HG02623 (cell line): ENCODE results near the gene WWTR1.
A peak's percentile ranks its signal among the peaks of the same experiment; 100 is the strongest.

Experiments
- ATAC-seq: cut with Tn5 transposase; IDR thresholded peaks from one replicate; pipeline ENCODE4 v1.9.1; 2021; ENCODE audit warnings: moderate library complexity; ENCODE audit not compliant: unreplicated experiment

The WWTR1 gene

DNA sequence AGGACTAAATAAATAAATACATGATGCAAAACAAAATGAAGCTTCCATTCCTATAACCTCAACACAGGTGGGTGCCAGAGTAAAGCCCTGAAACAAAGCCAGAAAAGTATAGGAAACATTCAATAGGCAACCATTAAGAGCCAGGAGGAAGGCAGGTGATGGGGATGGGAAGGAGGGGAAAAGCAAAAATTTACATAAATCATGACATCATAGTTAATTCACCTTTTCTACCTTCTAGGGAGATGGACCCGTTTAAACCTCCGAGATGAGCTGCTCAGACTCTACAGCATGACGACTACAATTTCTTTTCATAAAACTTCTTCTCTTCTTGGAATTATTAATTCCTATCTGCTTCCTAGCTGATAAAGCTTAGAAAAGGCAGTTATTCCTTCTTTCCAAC lies 155.4 kb downstream of the WWTR1 start:
- ATAC-seq, result no peak

DNA sequence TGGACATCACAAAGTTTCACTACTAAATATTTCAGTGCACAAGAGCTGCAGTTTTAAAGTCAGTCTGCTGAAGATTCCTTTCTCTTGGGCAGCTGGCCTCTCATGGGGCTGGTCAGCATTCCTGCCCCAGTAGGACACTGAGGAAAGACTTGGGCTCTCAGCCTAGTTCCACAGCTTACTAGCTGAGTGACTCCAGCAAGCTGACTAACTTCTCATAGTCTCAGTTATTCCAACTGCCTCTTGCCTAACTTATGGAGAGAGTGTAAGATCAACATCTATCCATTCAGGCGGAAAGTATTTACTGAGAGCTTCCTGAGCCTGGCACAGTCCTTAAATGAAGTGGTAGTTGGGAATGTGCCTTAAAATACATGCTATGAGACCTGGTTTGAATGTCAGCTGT lies 156.3 kb downstream of the WWTR1 start:
- ATAC-seq, result no peak

DNA sequence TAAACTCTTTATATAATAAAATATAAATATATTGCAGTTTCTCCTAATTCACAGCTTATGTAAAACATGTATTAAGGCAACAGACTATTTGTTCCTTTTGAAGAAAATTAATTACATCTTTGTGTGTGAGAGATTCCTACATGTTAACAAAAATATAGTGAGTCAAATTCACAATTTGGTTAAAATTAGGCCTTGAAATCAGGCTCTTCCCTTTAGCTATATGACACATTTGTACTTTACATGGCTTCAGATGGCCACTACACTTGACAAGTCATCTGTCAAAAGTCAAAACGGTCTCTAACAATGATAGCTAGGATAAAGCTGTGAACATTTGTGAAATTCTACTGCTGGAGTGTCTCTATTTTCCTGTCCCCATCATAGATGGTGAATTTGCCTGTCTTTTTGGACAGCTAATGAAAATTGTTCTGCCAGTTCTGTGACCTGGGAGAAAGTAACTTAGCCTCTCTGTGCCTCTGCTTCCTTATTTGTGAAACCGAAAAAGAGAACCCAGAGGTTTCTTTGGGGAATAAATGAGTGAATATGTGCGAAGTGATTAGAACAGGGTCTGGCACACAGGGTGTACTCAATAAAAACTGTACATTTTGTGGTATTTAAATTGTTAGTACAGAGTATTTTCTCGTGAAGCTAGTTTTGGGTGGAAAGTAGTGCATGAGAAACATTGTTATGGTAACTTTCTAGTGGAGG lies 159.7 kb downstream of the WWTR1 start:
- no peak for ATAC-seq

DNA sequence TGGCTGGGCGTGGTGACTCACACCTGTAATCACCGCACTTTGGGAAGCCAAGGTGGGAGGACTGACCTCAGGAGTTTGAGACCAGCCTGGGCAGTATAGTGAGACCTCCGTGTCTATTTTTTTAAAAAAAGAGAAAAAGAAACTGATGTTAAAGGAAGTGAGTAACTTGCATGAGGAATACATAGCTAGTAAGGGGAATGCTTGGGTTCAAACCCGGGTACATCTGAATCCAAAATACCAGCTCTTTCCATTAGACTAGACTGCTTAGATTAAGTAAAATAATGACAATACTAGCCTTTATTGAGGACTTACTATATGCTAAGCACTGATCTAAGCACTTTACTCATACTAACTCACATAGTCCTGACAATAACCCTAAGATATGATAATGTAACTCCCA lies 160.9 kb downstream of the WWTR1 start:
- ATAC-seq, result no peak

DNA sequence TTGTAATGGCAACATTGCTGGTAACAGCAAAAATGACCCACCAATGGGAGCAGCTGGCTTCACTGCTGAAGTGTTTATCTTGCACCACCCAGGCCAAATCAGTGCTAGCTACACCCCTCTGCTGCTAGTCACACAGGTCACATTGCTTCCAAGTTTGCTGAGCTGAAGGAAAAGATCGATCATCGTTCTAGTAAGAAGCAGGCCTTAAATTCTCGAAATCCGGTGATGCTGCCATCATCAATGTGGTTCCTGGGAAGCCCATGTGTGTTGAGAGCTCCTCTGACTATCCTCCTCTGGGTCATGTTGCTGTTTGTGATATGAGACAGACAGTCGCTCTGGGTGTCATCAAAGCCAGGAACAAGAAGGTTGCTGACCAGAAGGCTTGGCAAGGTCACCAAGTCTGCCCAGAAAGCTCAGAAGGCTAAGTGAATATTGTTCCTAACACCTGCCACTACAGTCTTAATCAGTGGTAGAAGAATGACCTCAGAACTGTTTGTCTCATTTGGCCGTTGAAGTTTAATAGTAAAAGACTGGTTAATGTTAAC lies 162.2 kb downstream of the WWTR1 start:
- no peak for ATAC-seq

DNA sequence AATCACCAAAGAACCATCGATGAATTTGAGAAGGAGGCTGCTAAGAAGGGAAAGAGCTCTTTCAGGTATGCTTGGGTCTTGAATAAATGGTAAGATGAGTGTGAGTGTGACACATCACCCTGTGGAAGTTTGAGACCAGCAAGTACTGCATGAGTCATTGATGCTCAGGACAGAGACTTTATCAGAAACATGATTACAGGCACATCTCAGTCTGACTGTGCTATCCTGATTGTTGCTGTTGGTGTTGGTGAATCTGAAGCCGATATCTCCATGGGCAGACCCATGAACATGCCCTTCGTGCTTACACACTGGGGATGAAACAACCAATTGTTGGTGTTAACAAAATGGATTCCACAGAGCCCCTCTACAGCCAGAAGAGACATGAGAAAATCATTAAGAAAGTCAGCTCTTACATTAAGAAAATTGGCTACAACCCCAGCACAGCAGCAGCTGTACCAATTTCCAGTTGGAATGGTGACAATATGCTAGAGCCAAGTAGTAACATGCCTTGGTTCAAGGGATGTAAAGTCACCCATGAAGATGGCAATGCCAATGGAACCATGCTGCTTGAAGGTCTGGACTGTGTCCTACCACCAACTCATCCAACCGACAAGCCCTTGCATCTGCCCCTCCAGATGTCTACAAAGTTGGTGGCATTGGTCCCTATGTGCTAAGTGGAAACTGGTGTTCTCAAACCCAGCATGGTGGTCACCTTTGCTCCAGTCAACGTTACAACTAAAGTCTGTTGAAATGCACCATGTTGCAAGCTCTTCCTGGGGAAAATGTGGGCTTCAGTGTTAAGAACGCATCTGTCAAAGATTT lies 162.9 kb downstream of the WWTR1 start:
- ATAC-seq, result no peak

DNA sequence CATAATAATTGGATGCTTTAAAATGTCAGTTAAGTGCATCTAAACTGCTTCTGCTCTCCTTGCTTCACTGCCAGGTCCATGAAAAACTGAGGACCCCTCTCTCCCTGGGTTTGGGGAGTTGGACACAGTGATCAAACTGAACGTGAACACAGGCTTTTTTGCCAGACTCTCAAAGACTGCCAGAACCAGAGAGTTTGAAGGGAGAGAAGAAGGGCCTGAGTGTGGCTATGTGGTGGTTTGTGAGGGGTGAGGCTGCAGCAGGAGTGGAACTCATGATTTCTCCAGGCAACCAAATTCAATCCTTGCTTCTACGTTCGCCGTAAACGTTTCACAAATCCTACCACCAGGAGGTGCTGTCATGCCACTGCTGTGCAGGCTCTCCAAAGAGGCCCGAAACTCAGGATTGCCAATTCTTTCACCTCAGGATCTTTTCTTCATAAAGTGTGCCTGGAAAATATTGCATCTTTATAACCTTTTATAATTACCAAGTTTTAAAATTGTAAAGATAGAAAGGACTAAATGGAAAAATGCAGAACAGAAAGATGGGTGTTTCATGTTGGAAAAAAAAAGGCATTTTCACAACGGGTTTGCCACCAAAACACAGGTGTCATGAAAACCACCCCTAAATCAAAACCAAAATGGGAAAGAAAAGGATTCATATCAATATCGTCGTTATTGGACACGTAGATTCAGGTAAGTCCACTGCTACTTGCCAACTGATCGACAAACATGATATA lies 163.6 kb downstream of the WWTR1 start:
- no peak for ATAC-seq

DNA sequence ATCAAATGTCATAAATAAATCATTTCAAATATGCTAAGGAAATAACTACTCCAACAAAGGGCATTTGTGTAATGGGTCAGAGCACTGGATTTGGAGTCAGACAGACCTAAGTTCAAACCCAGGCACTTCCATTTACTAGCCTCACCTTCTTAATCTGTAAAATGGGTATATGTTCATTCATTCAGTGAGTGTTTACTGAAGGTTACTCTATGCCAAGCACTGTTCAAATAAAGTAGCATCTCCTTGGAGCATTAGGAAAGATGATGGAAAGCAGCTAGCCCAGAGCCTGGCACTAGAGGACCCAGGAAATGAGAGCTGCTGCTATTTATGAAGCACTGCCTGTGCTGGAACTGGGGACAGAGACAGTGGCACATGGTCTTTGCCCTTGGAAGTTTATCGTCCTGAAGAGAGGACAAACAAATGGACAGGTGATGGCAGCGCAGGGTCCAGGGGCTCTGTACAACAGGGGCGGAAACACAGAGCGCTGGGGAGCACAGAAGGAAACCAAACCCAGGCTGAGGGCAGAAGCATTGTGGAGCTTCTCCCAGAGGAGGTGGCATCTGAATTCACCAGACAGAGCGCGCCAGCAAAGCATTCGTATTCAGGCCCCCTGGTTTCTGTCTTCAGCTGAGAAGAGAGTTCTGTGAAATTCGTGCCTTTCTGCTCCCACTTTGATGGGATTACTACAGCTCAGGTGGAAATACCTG lies 164.4 kb downstream of the WWTR1 start:
- ATAC-seq, result no peak

DNA sequence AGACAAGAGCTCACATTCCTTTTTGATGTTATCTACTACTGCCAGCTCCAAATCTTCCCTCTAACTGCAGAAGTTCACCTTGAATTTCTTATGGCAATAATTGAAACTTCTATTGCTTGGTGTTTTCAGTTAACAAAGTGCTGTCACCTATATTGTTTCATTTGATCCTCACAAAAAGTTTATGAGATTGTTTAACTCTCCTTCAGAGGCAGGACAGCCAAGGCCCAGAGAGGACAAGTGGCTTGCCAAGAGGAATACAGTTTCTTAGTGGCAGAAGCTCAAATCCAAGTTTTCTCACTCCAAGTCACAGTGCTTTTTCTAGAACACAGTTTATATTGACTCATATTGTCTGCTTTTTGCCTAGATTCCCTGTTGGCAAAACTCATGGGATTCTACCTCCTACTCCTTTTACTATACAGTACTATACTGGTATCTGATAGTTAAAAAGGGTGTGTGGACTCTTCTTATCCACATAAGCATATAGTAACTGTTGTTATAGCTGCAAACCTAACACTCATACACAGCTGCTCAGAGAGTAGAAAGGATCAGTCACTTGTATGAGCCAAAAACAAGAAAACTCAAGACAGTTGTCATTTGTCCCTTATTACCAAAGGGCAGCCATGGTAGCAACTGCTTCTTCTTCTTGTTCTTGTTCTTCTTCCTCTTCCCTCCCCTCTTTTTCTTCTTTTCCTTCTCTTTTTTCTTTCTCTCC lies 167.4 kb downstream of the WWTR1 start:
- ATAC-seq, result no peak

DNA sequence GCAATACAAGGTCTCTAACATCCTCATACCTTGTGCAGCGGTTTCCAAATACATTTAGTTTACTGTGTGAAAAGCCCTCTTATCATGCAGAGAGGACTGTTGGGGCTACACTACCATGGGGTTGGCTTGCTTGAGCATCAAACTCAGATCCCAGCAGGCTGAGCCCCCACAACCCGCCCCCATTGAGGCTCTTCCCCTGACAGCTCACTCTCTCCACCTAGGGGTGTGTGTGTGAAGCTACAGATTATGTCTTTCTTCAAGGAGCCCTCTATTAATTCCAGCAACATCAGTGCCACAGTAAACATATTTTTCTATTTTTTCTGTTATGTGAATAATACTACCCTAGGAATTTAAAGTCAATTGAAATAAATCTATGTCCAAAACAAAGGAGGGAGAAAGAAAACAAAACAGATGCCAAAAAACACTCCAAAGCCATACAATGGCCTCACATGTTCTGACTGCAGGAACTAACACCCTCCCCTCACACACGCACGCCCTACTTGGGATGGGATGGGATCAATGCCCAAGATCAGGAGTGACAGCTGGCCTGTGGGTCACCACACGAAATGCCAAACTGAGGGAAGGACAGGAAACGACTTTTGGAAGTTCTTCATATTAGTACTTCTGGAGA lies 168.7 kb downstream of the WWTR1 start:
- no peak for ATAC-seq

DNA sequence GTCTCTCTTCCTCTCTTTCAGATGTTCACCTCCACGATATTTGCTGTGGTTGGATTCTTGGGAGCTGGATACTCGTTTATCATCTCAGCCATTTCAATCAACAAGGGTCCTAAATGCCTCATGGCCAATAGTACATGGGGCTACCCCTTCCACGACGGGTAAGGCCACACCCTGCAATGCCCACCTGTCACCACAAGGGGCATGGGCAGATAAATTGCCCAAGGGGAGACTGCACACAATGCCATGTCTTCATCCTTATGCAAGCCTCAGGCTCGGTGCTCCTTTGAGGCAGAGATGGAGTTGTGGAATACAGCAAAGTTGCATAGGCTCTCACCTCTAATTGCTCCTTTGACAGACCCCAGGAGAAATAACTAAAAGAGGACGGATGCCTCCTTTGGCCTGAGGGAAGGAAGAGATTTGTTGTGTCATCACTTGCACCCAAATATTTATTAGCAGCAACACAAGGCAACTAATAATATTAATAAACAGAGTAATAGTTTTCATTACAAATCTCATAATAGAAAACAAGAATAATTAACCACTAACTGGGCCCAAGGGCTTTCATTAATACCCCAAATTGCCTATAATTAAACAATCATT lies 170.1 kb downstream of the WWTR1 start:
- no peak for ATAC-seq

DNA sequence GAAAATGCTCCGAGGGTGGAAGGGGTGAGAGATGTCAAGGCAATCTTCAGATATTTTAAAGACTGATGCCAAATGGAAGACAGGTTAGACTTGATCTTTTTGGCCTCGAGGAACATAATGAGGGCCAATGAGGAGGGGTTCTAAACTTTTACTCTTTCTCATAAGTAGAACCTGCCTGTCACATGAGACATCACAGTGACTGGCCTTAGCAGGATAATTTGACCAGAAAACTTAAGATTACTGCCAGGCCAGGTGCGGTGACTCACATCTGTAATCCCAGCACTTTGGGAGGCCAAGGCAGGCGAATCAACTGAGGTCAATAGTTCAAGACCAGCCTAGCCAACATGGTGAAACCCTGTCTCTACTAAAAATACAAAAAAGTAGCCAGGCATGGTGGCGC lies 171.1 kb downstream of the WWTR1 start:
- ATAC-seq, result no peak

DNA sequence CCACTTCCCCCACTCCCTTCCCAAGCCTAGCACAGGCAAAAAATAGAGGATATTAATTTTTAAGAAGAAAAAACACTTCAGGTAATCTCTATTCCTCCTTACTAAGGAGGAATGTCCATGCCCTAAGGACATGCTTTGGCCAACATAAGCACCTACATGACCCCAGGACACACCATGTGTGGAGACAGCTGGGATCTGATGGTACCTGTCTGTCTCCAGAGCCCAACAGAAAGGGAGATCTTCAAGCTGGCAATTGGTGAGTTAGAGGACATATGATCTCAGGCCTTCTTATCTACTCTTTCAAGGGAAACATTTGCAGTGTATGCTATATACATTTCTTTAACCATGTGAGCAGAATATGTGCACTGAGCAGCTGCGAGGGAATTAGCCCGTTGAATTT lies 176.3 kb downstream of the WWTR1 start:
- no peak for ATAC-seq

DNA sequence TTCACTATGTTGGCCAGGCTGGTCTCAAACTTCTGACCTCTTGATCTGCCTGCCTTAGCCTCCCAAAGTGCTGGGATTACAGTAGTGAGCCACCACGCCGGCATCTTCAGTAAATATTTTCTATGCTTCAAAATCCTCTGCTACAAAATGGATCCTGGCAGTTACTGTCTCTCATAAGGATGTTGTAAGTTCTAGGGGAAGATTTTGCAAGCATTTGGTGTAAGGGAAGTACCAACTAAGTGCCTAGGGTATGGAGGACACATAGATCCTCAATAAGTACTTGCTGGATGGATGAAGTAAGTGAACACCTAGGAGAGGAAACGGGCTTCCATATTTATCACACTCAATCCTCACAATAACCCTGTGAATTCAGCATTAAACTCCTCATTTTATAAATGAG lies 176.8 kb downstream of the WWTR1 start:
- ATAC-seq, result no peak

DNA sequence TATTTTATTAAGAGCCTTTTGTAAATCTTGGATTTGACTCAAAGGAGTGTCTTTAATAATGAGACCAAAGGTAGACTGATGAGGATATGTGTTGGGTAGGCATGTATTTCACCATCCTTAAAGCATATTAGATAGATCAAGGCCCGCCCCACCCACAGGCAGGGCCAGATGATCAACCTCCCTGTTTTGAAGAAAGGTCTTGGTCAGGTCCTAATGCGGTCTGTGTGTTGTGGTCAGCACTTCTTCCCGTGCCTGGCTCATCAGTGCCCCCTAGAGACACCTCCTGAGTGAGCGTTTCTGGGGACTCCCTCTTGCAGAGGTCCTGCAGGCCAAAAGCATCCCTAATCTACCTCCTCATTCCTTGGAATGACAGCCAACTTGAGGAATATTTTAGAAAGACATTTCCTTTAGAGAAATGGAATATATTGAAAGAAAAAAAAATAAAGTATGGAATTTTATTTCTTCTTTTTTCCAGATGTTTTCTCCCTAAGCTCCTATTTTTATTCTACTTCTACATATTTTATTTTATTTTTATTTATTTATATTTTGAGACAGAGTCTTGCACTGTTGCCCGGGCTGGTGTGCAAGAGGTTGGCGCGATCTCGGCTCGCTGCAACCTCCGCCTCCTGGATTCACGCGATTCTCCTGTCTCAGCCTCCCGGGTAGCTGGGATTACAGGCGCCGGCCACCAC lies 177.4 kb downstream of the WWTR1 start:
- ATAC-seq, result peak; percentile 96

DNA sequence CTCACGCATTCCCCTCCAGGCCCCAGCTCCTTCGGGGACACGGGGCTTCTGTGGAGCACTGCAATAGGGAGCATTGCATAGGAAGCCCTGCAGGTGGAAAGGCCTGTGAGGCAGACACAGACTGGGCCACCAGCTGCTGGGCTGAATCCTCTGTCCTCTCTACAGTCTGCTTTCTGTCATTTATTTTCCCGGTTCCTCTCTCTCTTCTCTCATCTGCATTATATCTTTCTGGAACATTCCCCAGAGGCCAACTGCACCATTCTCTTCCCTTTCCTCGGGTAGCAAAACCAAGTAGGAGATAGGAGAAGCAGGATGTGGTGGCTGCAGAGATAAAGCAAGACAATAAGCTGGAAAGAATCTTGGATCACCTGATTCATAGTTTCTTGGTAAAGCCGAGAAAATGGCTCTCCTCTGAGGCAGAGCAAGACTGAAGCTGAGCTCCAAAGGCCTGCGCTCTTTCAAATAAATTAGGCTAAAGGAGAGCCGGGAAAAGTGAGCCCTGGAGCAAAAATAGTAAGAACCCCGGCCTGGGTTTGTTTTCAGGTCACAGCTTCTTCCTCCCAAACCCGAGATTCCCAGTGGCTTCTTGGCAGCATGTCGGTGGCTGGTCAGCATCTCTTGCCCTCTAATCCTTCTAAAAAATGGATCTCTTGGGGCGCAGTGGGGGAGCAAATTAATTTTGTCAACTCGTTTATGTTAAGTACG lies 178.1 kb downstream of the WWTR1 start:
- ATAC-seq, result no peak

DNA sequence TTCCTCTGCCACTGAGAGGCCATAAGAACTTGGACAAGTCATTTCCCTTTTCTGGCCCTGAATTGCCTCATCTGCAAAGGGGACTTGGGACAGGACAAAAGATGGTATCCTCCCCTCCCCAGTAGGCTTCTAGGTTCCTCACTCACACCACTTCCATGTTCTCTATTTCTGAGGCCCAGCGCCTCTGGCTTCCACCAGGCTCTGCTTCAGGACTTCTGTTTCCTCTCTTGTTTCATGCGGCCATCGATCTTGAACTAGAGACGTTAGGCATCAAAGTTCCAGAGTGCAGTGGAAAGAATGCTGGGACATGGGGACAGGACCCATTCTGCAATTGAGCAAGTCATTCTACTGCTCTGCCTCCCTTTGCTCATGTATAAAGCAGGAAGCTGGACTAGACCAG lies 181.6 kb downstream of the WWTR1 start:
- ATAC-seq, result no peak

DNA sequence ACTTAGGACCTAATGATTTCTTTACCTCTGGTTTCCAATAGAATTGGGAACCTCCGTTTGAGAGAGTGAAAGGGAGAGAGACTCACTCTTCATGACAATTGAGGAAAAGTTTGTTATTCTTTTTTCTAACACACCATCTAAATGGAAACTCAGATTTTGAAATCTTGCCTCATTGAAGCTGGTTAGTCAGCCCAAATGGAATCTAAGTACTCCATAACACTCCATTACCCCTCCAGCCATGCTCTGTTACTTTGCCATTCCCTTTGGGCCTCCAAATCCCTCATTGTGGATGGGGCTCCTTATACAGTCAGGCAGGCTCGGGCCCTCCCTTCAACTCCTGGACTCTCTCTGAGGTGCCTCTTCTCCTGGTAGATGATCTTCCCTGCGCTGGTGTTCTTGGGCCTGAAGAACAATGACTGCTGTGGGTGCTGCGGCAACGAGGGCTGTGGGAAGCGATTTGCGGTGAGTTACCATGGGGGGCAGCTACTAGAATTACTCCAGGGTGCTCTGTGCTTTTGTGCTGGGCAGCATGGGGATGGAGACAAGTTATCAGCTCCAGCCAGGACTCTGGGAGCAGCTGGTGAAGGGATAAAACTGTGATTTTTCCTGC lies 182.3 kb downstream of the WWTR1 start:
- ATAC-seq, result no peak
